ENCODE data around the gene POLR3K. TPM values are rescaled to one million over a fixed set of nuclear protein-coding genes. Genes with fewer than 3 reads are reported as not detected.
"Not testable (repeated sequence)": the region's sequence is repeated elsewhere in the genome, so short reads cannot be mapped to it uniquely, and the experiment has no call there.

The POLR3K gene
- total RNA-seq, 2 donors from 2014 or later: 1.4 TPM; not detected in 1

DNA sequence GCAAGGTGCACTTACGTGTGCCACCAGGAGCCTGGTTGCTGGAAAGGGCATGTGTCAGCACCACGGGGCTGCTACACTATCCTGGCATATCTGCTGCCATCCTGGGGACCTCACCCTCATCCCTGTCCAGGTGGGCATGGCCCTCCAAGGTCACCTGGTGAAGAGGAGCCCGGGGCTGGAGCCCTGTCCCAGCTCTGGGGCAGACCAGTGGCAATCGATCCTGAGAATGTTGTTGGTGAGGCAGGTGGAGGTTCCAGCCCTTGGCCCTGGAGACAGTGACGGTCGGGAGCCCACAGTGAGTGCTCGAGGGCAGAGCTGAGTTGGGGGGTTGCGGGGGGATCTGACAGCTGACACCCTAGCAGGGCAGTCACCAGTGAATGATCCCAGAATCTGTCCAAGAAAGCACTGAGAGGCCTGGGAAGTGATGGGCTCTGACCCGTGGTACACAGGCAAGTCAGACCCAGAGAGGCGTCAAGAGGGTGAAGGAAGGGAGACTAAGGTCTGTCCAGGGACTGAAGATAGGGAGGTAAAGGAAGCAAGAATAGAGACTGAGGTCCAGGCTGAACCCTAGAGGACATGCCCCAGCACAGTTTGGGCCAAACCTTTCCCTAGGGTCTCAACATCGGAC is 17.6 kb downstream of the POLR3K start:
- ATAC-seq (ENCODE audit: insufficient number of reproducible peaks, low FRiP score, low read depth): no peak
- Histone ChIP-seq H3K27me3 (replicated peaks; ENCODE audit: insufficient read depth) (no peaks in the 10 kb centered on the region), H3K36me3 (no peaks in the 10 kb centered on the region), H3K4me3 (no peak overlapping the region), H3K27ac (no peak overlapping the region), H3K4me1 (ENCODE audit: control insufficient read depth in 1 of 2, low read depth in 2 of 2) (no peaks in the 10 kb centered on the region), H3K9me3 (no peaks in the 10 kb centered on the region)
- TF ChIP-seq, protein P1, sequence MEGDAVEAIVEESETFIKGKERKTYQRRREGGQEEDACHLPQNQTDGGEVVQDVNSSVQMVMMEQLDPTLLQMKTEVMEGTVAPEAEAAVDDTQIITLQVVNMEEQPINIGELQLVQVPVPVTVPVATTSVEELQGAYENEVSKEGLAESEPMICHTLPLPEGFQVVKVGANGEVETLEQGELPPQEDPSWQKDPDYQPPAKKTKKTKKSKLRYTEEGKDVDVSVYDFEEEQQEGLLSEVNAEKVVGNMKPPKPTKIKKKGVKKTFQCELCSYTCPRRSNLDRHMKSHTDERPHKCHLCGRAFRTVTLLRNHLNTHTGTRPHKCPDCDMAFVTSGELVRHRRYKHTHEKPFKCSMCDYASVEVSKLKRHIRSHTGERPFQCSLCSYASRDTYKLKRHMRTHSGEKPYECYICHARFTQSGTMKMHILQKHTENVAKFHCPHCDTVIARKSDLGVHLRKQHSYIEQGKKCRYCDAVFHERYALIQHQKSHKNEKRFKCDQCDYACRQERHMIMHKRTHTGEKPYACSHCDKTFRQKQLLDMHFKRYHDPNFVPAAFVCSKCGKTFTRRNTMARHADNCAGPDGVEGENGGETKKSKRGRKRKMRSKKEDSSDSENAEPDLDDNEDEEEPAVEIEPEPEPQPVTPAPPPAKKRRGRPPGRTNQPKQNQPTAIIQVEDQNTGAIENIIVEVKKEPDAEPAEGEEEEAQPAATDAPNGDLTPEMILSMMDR (IDR thresholded peaks at IDR 0.05): no peak
- DNase-seq (ENCODE audit: low spot score): no peak

GRCh38 chr16:35011-35677 is 18.3 kb downstream of the POLR3K start:
- Histone ChIP-seq H3K27ac (no peak overlapping the region), H3K36me3 (no peaks in the 10 kb centered on the region), H3K4me3 (no peak overlapping the region), H3K9me3 (no peaks in the 10 kb centered on the region), H3K4me1 (ENCODE audit: control insufficient read depth in 1 of 2, low read depth in 2 of 2) (no peaks in the 10 kb centered on the region), H3K27me3 (replicated peaks; ENCODE audit: insufficient read depth) (no peaks in the 10 kb centered on the region)
- DNase-seq (ENCODE audit: low spot score): no peak
- no peak for ATAC-seq (ENCODE audit: insufficient number of reproducible peaks, low FRiP score, low read depth)
- TF ChIP-seq, protein P1 (IDR thresholded peaks at IDR 0.05): no peak

DNA sequence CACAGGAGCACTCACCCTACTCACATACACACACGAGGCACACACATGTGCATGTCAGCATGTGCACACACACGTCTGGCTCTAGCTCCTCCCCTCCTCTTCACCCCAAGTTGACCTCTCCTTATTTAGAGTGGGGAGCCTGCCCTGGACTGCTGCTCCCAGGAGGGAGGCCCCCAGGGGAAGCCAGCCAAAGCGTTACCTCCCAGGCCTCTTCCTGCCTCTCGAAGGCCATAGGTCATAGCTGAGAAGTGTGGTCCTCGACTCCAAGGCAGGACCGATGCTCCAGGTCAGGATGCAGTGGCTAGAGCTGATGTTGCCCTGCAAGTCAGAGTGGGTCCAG is 18.8 kb downstream of the POLR3K start:
- DNase-seq (ENCODE audit: low spot score) (no peak), ATAC-seq (ENCODE audit: insufficient number of reproducible peaks, low FRiP score, low read depth) (no peak)

DNA sequence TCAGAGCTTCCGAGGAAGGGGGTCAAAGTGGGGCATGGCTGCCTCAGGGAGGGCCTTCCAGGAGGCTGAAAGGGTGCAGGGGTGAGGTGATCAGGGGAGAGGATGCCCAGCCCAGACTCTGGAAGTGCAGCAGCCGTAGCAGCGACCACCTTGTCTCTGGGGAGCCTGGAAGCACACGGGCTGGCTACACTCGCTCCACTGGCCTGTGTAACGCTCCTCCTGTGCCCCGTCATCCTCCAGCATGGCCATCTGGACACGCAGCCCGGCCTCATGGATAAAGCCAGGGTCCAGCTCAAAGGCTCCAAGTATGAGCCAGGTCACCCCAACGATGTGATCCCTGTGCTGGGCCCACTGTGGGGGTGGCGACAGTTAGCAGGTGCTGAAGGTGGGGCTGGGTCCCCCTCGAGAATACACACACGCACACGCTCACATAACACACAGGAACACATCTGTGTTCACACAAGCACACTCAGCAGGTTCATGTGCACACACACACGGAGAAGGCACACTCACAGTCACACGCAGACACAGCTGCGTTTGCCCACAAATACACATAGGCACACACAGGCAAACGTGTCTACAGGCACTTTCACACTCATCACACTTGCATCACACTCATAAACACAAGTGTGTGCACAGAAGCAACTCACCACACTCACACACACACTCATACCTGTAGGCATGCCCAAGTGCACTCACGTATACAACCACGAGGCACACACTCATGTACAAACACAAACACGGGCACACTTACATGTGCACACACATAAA is 19.3 kb downstream of the POLR3K start:
- no peaks in the 10 kb centered on the region for H3K36me3 ChIP-seq
- ATAC-seq (ENCODE audit: insufficient number of reproducible peaks, low FRiP score, low read depth) (no peak), DNase-seq (ENCODE audit: low spot score) (no peak)
- H3K4me3 ChIP-seq: no peak overlapping the region
- TF ChIP-seq, protein P1 (IDR thresholded peaks at IDR 0.05): no peak
- H3K27ac ChIP-seq: no peak overlapping the region
- no peaks in the 10 kb centered on the region for H3K9me3 ChIP-seq
- no peaks in the 10 kb centered on the region for H3K4me1 ChIP-seq (ENCODE audit: control insufficient read depth in 1 of 2, low read depth in 2 of 2)
- H3K27me3 ChIP-seq (replicated peaks; ENCODE audit: insufficient read depth): no peaks in the 10 kb centered on the region

More for the DNA sequence above, 18.8 kb downstream of the POLR3K start:
- no peak overlapping the region for H3K27ac ChIP-seq
- TF ChIP-seq, protein P1 (IDR thresholded peaks at IDR 0.05): no peak
- H3K36me3 ChIP-seq: no peaks in the 10 kb centered on the region
- H3K27me3 ChIP-seq (replicated peaks; ENCODE audit: insufficient read depth): no peaks in the 10 kb centered on the region
- no peak overlapping the region for H3K4me3 ChIP-seq
- H3K4me1 ChIP-seq (ENCODE audit: control insufficient read depth in 1 of 2, low read depth in 2 of 2): no peaks in the 10 kb centered on the region
- no peaks in the 10 kb centered on the region for H3K9me3 ChIP-seq

DNA sequence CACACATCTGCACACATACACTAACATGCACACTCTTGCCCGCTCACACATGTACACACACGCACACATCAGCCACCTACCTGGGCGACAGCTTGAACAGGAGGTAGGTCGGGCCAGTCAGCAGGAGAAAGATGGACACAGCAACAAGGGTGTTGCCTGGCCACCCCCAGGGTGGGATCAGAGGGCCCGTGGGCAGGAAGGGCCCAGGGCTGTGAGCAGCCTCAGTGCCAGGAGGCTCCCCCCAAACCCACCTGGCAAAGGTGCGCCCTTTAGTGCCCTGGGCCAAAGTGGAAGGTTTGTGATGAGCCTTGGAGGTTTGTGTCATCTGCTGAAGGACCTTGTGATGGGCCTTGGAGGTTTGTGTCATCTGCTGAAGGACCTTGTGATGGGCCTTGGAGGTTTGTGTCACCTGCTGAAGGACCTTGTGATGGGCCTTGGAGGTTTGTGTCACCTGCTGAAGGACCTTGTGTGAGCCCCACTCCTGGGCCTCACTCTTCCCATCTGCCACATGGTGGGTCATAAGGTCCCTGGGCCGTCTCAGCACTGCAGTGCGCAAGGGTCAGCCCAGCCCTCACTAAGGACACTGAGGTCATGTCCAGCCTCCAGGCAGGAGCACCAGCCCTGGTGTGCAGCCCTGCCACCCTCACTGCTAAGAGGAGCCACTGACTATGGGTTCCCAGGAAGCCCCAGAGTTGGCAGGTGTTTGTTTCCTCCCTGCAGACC is 20.1 kb downstream of the POLR3K start:
- not testable (repeated sequence) for DNase-seq (ENCODE audit: low spot score); H3K4me3 ChIP-seq; H3K9me3 ChIP-seq; H3K27ac ChIP-seq; ATAC-seq (ENCODE audit: insufficient number of reproducible peaks, low FRiP score, low read depth); H3K36me3 ChIP-seq; H3K27me3 ChIP-seq (replicated peaks; ENCODE audit: insufficient read depth); H3K4me1 ChIP-seq (ENCODE audit: control insufficient read depth in 1 of 2, low read depth in 2 of 2)

DNA sequence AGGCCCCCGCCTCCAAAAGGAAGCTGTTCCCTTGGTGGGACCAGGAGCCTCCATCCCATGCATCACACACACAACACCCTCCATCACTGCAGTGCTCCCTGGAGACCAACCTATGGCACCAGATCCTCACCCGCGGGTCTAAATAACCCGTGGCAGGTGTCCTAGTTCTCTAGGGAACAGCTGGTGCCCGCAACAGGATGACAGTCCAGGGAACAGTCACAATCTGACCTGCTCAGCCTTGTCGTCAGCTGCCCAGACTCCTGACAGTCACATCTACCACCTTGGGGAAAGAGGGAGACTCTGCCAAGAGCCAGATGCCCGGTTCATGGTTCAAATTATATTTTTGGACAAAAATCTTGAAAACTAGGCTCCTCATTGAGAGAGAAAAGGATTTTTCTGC is 22.8 kb downstream of the POLR3K start:
- not testable (repeated sequence) for H3K27me3 ChIP-seq (replicated peaks; ENCODE audit: insufficient read depth); H3K36me3 ChIP-seq; H3K27ac ChIP-seq; ATAC-seq (ENCODE audit: insufficient number of reproducible peaks, low FRiP score, low read depth); H3K4me3 ChIP-seq; H3K9me3 ChIP-seq; H3K4me1 ChIP-seq (ENCODE audit: control insufficient read depth in 1 of 2, low read depth in 2 of 2); DNase-seq (ENCODE audit: low spot score)

GRCh38 chr16:25926-26348 is 27.5 kb downstream of the POLR3K start:
- H3K4me1 ChIP-seq (ENCODE audit: control insufficient read depth in 1 of 2, low read depth in 2 of 2); H3K36me3 ChIP-seq; H3K9me3 ChIP-seq; H3K27me3 ChIP-seq (replicated peaks; ENCODE audit: insufficient read depth); ATAC-seq (ENCODE audit: insufficient number of reproducible peaks, low FRiP score, low read depth); DNase-seq (ENCODE audit: low spot score); H3K4me3 ChIP-seq; H3K27ac ChIP-seq: not testable (repeated sequence)

DNA sequence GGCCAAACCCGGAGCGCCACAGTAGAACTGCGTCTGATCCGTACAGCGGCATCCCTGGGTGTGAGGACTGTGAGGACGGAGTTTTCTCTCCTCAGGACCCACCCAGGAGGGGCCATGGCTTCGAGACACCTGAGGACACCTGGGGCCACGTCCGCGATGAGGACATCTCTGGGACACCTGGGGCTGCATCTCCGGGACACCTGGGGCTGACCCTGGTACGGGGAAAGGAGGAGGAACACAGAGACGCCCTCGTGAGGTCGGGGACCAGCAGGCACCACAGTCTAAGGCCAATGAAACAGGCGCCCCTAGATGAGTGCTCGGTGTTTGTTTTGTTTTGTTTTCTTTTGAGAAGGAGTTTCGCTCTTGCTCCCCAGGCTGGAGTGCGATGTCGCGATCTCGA is 29.3 kb downstream of the POLR3K start:
- not testable (repeated sequence) for H3K27me3 ChIP-seq (replicated peaks; ENCODE audit: insufficient read depth); H3K9me3 ChIP-seq; H3K4me1 ChIP-seq (ENCODE audit: control insufficient read depth in 1 of 2, low read depth in 2 of 2); H3K4me3 ChIP-seq; H3K36me3 ChIP-seq; ATAC-seq (ENCODE audit: insufficient number of reproducible peaks, low FRiP score, low read depth); H3K27ac ChIP-seq; DNase-seq (ENCODE audit: low spot score)

Data from thoracic aorta (tissue), 2 donors.